ENCODE measurements around the gene NFATC1.

DNA sequence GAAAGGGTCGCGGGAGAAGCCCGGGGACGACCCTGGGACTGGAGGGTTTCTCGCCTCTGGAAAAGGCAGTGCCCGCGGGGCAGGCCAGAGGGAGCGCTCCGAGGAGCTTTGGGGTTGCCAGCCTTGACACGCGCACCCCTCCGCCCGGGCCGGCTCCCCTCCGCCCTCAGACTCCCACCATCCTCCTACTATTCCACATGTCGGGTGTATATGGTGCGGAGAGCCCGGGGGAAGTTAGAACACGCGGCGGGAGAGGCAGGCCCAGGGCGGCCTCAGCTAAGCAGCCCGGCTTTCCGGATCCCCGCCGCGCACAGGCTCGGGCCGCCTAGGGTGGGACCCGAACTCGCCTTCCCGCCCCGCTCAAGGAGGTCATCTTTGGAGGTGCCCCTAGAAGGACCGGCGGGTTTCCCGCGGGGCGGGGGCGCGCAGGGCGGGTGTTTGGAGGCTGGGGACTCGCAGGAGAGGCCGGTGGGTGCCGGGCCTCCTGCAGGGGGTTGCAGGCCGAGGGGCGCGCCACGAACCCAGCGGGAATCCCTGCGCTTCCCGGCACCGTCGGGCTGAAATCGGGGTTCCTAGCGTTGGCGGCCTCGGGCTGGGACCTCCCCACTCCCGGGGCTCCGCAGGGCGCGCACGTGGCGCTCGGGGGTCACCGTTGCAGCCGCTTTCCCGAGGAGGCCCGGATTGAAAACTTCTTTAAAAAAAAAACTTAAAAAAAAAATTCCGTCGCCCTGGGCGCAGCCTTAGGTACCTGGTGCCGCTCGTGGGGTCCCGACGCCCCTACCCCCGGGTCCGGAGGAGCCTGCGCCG is 3.7 kb downstream of the NFATC1 start:
- TF ChIP-seq, protein P1, sequence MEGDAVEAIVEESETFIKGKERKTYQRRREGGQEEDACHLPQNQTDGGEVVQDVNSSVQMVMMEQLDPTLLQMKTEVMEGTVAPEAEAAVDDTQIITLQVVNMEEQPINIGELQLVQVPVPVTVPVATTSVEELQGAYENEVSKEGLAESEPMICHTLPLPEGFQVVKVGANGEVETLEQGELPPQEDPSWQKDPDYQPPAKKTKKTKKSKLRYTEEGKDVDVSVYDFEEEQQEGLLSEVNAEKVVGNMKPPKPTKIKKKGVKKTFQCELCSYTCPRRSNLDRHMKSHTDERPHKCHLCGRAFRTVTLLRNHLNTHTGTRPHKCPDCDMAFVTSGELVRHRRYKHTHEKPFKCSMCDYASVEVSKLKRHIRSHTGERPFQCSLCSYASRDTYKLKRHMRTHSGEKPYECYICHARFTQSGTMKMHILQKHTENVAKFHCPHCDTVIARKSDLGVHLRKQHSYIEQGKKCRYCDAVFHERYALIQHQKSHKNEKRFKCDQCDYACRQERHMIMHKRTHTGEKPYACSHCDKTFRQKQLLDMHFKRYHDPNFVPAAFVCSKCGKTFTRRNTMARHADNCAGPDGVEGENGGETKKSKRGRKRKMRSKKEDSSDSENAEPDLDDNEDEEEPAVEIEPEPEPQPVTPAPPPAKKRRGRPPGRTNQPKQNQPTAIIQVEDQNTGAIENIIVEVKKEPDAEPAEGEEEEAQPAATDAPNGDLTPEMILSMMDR (IDR thresholded peaks at IDR 0.05), result no peak
- TF ChIP-seq EP300 (IDR thresholded peaks at IDR 0.05), result no peak
